ENCODE data around the gene TXNRD1. TPM values are rescaled to one million over a fixed set of nuclear protein-coding genes. Genes with fewer than 3 reads are reported as not detected.

The TXNRD1 gene
- total RNA-seq, 1 donor from 2014 or later = 72.0 TPM

DNA sequence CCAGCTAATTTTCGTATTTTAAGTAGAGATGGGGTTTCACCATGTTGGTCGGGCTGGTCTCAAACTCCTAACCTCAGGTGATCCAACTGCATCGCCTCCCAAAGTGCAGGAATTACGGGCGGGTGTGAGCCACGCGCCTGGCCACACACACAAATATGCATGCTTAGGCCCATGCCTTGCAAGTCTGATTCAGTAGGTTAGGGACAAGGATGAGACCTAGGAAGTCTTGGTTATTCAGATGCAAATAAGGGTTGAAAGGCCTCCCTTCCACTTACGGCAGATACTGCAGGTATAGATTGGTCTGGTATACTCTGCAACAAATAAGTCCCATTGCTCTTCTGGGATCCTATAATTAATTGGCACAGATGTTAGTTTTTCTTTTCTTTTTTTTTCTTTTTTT lies 32.9 kb downstream of the TXNRD1 start:
- Mint-ChIP-seq H3K9me3 (no peaks in the 10 kb centered on the region), H3K27me3 (peaks cover 1% of the 10 kb centered on the region), H3K4me1 (no peaks in the 10 kb centered on the region), H3K27ac (no peak overlapping the region), H3K36me3 (ENCODE audit: low read depth) (no peaks in the 10 kb centered on the region), H3K4me3 (no peak overlapping the region)
- DNase-seq (no peak), ATAC-seq (ENCODE audit: low read depth) (no peak)
- intact Hi-C loops (cut with micrococcal nuclease) = no loop called here
- ChIA-PET CTCF (no interaction called here), POLR2A (no interaction called here)
- TF ChIP-seq, protein P1, sequence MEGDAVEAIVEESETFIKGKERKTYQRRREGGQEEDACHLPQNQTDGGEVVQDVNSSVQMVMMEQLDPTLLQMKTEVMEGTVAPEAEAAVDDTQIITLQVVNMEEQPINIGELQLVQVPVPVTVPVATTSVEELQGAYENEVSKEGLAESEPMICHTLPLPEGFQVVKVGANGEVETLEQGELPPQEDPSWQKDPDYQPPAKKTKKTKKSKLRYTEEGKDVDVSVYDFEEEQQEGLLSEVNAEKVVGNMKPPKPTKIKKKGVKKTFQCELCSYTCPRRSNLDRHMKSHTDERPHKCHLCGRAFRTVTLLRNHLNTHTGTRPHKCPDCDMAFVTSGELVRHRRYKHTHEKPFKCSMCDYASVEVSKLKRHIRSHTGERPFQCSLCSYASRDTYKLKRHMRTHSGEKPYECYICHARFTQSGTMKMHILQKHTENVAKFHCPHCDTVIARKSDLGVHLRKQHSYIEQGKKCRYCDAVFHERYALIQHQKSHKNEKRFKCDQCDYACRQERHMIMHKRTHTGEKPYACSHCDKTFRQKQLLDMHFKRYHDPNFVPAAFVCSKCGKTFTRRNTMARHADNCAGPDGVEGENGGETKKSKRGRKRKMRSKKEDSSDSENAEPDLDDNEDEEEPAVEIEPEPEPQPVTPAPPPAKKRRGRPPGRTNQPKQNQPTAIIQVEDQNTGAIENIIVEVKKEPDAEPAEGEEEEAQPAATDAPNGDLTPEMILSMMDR (IDR thresholded peaks at IDR 0.05) = no peak

- no peaks in the 10 kb centered on the region for H3K36me3 Mint-ChIP-seq (ENCODE audit: low read depth)
- no peaks in the 10 kb centered on the region for H3K4me1 Mint-ChIP-seq
- CTCF ChIA-PET = no interaction called here
- H3K9me3 Mint-ChIP-seq = no peaks in the 10 kb centered on the region
- TF ChIP-seq, protein P1 (IDR thresholded peaks at IDR 0.05) = no peak
- intact Hi-C loops (cut with micrococcal nuclease) = no loop called here
- DNase-seq (no peak), ATAC-seq (ENCODE audit: low read depth) (no peak)
- POLR2A ChIA-PET = interaction anchor here (0.7 kb wide), 1 partner anchor 17 kb away, joined by 6 read pairs; no protein-coding TSS in a partner anchor
- no peak overlapping the region for H3K4me3 Mint-ChIP-seq
- no peak overlapping the region for H3K27ac Mint-ChIP-seq
- no peaks in the 10 kb centered on the region for H3K27me3 Mint-ChIP-seq
Observed at GRCh38 chr12:104249017-104249416, 33.4 kb downstream of the TXNRD1 start.

- Mint-ChIP-seq H3K36me3 (ENCODE audit: low read depth) (no peaks in the 10 kb centered on the region), H3K9me3 (no peaks in the 10 kb centered on the region), H3K27me3 (no peaks in the 10 kb centered on the region), H3K4me3 (no peak overlapping the region), H3K27ac (no peak overlapping the region), H3K4me1 (no peaks in the 10 kb centered on the region)
- intact Hi-C loops (cut with micrococcal nuclease) = no loop called here
- TF ChIP-seq, protein P1 (IDR thresholded peaks at IDR 0.05) = no peak
- no peak for DNase-seq
- POLR2A ChIA-PET = interaction anchor here (0.7 kb wide), 1 partner anchor 18 kb away, joined by 6 read pairs; no protein-coding TSS in a partner anchor
- no peak for ATAC-seq (ENCODE audit: low read depth)
- CTCF ChIA-PET = no interaction called here
Observed at GRCh38 chr12:104249898-104250297, 34.3 kb downstream of the TXNRD1 start.

DNA sequence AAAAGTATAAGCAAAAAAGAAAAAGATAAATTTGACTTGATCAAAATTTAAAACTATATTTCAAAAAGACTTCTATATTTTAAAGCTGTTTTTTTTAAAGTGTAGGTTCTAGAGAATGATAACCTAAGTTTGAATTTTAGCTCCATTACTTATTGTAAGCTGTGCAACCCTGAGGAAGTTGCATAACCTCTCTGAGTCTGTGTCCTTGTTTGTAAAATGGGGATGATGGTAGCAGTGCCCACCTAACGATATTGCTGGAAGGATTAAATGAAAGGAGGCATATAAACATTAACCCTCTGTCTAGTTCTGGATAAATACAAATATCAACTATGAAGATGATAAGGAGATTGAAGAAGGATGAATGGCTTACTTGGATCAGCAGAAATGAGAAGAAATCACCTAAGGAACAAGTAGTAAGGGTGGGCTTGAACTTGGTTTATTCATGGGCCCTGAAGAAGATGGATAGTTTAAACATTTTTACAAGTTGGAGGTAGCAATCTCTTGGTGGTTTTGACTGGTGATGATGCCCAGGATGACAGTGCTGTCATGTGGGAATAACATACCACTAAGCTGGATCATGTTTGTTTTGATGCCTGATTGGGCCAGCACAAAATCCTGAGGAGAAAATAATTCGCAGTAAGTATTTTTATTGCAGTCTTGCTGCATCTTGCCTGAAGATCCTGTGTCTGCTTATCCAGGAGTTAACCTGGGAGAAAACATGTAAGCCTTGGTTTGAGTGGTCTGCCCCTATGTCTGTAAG lies 35.0 kb downstream of the TXNRD1 start:
- ChIA-PET CTCF (no interaction called here), POLR2A (no interaction called here)
- H3K4me3 Mint-ChIP-seq = no peak overlapping the region
- DNase-seq (no peak), ATAC-seq (ENCODE audit: low read depth) (no peak)
- no peak overlapping the region for H3K27ac Mint-ChIP-seq
- peaks cover 3% of the 10 kb centered on the region for H3K27me3 Mint-ChIP-seq
- H3K36me3 Mint-ChIP-seq (ENCODE audit: low read depth) = no peaks in the 10 kb centered on the region
- intact Hi-C loops (cut with micrococcal nuclease) = no loop called here
- H3K9me3 Mint-ChIP-seq = no peaks in the 10 kb centered on the region
- H3K4me1 Mint-ChIP-seq = no peaks in the 10 kb centered on the region
- TF ChIP-seq, protein P1 (IDR thresholded peaks at IDR 0.05) = no peak

DNA sequence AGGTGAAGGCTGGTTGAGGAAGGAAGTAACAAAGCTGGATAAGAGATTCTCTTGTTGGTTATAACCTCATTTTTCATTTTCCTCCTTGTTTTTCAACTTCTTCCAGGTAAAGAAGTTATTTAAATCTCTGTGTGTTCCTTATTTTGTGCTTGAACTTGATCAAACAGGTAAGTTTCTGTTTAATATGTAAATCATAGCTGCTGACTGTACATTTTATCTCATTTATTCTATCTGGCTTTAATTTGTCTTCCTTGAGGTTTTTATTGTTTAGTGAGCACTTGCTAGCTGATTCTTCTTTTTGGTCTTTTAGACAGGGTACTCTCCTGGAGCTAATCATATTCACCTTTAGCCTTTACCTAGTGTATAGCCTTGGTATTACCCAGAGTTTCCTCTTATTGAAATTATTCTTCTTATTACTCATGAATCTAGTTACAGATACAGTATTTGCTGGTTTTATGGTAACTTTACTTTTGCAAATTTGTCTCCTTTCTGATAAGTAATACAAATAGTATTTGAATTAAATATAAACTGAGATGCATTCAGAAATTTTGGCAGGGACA lies 42.4 kb downstream of the TXNRD1 start:
- Mint-ChIP-seq H3K27me3 (peaks cover 3% of the 10 kb centered on the region), H3K4me1 (no peaks in the 10 kb centered on the region), H3K4me3 (no peak overlapping the region), H3K9me3 (no peaks in the 10 kb centered on the region), H3K27ac (no peak overlapping the region), H3K36me3 (ENCODE audit: low read depth) (no peaks in the 10 kb centered on the region)
- intact Hi-C loops (cut with micrococcal nuclease) = no loop called here
- ChIA-PET POLR2A (no interaction called here), CTCF (interaction anchor here (1.4 kb wide), 1 partner anchor 101 kb away, joined by 3 read pairs; no protein-coding TSS in a partner anchor)
- ATAC-seq (ENCODE audit: low read depth) (no peak), DNase-seq (no peak)
- TF ChIP-seq, protein P1 (IDR thresholded peaks at IDR 0.05) = no peak

Measured in activated B cell treated with CpG ODN at 0.5 μM for 24 hours (primary cell).